GM12878 (cell line): ENCODE data around the gene CAPZB. TPM values are rescaled to one million over a fixed set of nuclear protein-coding genes. Genes with fewer than 3 reads are reported as not detected.

Source experiments
- ATAC-seq: fragments of 200-7000 bp; cut with Tn5 transposase; 3 replicates; pipeline ENCODE4 v1.9.1; 2020; ENCODE audit warnings: mild to moderate bottlenecking, moderate library complexity
- BruUV-seq: library from RNA; stranded (reverse); fragments of 400-500 nt; replicated peaks from 2 replicates; lab custom pipeline; 2021; lab: Mats Ljungman, UMichigan
- CTCF ChIA-PET: fragments of 300-600 bp; sonication (Branson Sonifier 250); formaldehyde crosslinking; extraction: SDS; loops from one replicate; lab custom pipeline; 2021; ENCODE audit warnings: inconsistent platforms; lab: Yijun Ruan, JAX
- POLR2A ChIA-PET: fragments of 350-600 bp; formaldehyde crosslinking; extraction: SDS; loops from one replicate; lab custom pipeline; 2021; ENCODE audit warnings: inconsistent platforms; lab: Charles Lee
- RAD21 ChIA-PET: fragments of 300-600 bp; sonication (Branson Sonifier 250); formaldehyde crosslinking; loops from one replicate; lab custom pipeline; 2023; ENCODE audit warnings: antibody characterized with exemption; ENCODE audit not compliant: unreplicated experiment; lab: Charles Lee
- SMC1A ChIA-PET: fragments of 300-600 bp; sonication (Branson Sonifier 250); formaldehyde crosslinking; loops from one replicate; lab custom pipeline; 2023; ENCODE audit not compliant: unreplicated experiment, uncharacterized antibody; lab: Charles Lee
- DNase-seq: peaks from one replicate; pipeline ENCODE4 v3.0.0-alpha.2; 2011; ENCODE audit warnings: low read depth, low spot score
- FAIRE-seq: peaks from 3 replicates; lab custom pipeline; 2011; peaks lifted over from hg19 to GRCh38; lab: Jason Lieb, UNC
- H2AFZ ChIP-seq: 2 replicates; pipeline ENCODE4 v1.6.0; 2011; ENCODE audit warnings: low read depth, low read length, control low read depth; ENCODE audit not compliant: control insufficient read depth
- H3K27ac ChIP-seq: 2 replicates; pipeline ENCODE4 v1.5.1; 2011; ENCODE audit warnings: control low read depth; ENCODE audit not compliant: control insufficient read depth, insufficient read depth
- H3K27me3 ChIP-seq, 2 experiments: replicated peaks in 1 of 2; 2 replicates each; pipeline versions ENCODE4 v1.6.0 to v1.6.1; 2011; ENCODE audit warnings: low read length in 1 of 2; ENCODE audit not compliant: control insufficient read depth in 2 of 2, insufficient read depth in 2 of 2
- H3K36me3 ChIP-seq, 2 experiments: 2 replicates each; pipeline ENCODE4 v1.5.1; 2011; ENCODE audit warnings: low read length in 1 of 2; ENCODE audit not compliant: control insufficient read depth in 2 of 2, insufficient read depth in 2 of 2
- H3K4me1 ChIP-seq: 2 replicates; pipeline ENCODE4 v1.6.1; 2011; ENCODE audit warnings: mild to moderate bottlenecking, low read length, moderate library complexity, mixed read lengths; ENCODE audit not compliant: control insufficient read depth, insufficient read depth
- H3K4me2 ChIP-seq: 2 replicates; pipeline ENCODE4 v1.6.0; 2011; ENCODE audit warnings: control low read depth; ENCODE audit not compliant: control insufficient read depth, insufficient read depth
- H3K4me3 ChIP-seq: fragments of 200-600 bp; sonication (generic); 2 replicates; pipeline ENCODE4 v1.5.1; 2016
- H3K79me2 ChIP-seq: 2 replicates; pipeline ENCODE4 v1.6.0; 2011; ENCODE audit warnings: low read length; ENCODE audit not compliant: control insufficient read depth, insufficient read depth
- H3K9ac ChIP-seq: 2 replicates; pipeline ENCODE4 v1.8.0; 2011; ENCODE audit warnings: low read length, control low read depth, mixed read lengths; ENCODE audit not compliant: control insufficient read depth, insufficient read depth
- H3K9me3 ChIP-seq: replicated peaks from 3 replicates; pipeline ENCODE4 v1.5.1; 2011; ENCODE audit warnings: mild to moderate bottlenecking, low read length; ENCODE audit not compliant: control insufficient read depth, insufficient read depth
- H4K20me1 ChIP-seq: 2 replicates; pipeline ENCODE4 v1.6.0; 2011; ENCODE audit not compliant: control insufficient read depth, insufficient read depth
- BRCA1 ChIP-seq: IDR thresholded peaks from 2 replicates; pipeline ENCODE4 v1.6.1; 2011; ENCODE audit warnings: low read depth, low read length, improper control_type of control experiment
- CHD2 ChIP-seq: IDR thresholded peaks from 2 replicates; pipeline ENCODE4 v1.6.1; 2011; ENCODE audit warnings: low read depth, low read length, improper control_type of control experiment, borderline replicate concordance
- CHD4 ChIP-seq: fragments of 200-600 bp; sonication (generic); IDR thresholded peaks from 2 replicates; pipeline ENCODE4 v1.6.1; 2016; ENCODE audit warnings: mild to moderate bottlenecking
- HCFC1 ChIP-seq: fragments of 150-350 bp; IDR thresholded peaks from 2 replicates; pipeline ENCODE4 v1.6.1; 2014; ENCODE audit warnings: low read length
- IRF3 ChIP-seq: fragments of 450-650 bp; IDR thresholded peaks from 2 replicates; pipeline ENCODE4 v1.6.1; 2014; ENCODE audit warnings: mild to moderate bottlenecking
- KDM1A ChIP-seq: fragments of 200-600 bp; sonication (generic); IDR thresholded peaks from 2 replicates; pipeline ENCODE4 v1.6.1; 2016; ENCODE audit warnings: borderline replicate concordance
- MTA3 ChIP-seq: IDR thresholded peaks from 2 replicates; pipeline ENCODE4 v1.6.1; 2012; ENCODE audit warnings: low read length, inconsistent platforms, borderline replicate concordance
- NBN ChIP-seq: fragments of 450-650 bp; IDR thresholded peaks from 2 replicates; pipeline ENCODE4 v1.6.1; 2016
- NFYA ChIP-seq: IDR thresholded peaks from 2 replicates; pipeline ENCODE4 v1.6.1; 2011; ENCODE audit warnings: low read depth, mild to moderate bottlenecking, low read length, improper control_type of control experiment, borderline replicate concordance
- PBX3 ChIP-seq: IDR thresholded peaks from 2 replicates; pipeline ENCODE4 v1.6.1; 2011; ENCODE audit warnings: mild to moderate bottlenecking, low read depth, low read length, moderate library complexity; ENCODE audit not compliant: insufficient replicate concordance
- PML ChIP-seq: IDR thresholded peaks from 2 replicates; pipeline ENCODE4 v1.6.1; 2012; ENCODE audit warnings: low read length, inconsistent platforms
- SMC3 ChIP-seq: IDR thresholded peaks from 2 replicates; pipeline ENCODE4 v1.6.1; 2011; ENCODE audit warnings: low read length, improper control_type of control experiment, borderline replicate concordance
- TARDBP ChIP-seq: IDR thresholded peaks from 2 replicates; pipeline ENCODE4 v1.6.1; 2016; ENCODE audit warnings: borderline replicate concordance
- TBL1XR1 ChIP-seq: IDR thresholded peaks from 2 replicates; pipeline ENCODE4 v1.6.1; 2012; ENCODE audit warnings: low read depth, low read length, improper control_type of control experiment
- YY1 ChIP-seq: IDR thresholded peaks from 2 replicates; pipeline ENCODE4 v1.6.1; 2011; ENCODE audit warnings: low read depth, mild to moderate bottlenecking, low read length
- ZBED1 ChIP-seq: IDR thresholded peaks from 2 replicates; pipeline ENCODE4 v1.6.1; 2016; ENCODE audit warnings: borderline replicate concordance
- ZNF622 ChIP-seq: fragments of 450-650 bp; IDR thresholded peaks from 2 replicates; pipeline ENCODE4 v1.6.1; 2017; ENCODE audit warnings: mild to moderate bottlenecking, inconsistent platforms
- WGBS: methylation state at CpG from one replicate; pipeline ENCODE4 v1.1.6; 2016; ENCODE audit warnings: low lambda C conversion rate; ENCODE audit not compliant: insufficient replicate concordance, insufficient coverage; ENCODE audit errors: missing lambda C conversion rate; 5-methylcytosine and 5-hydroxymethylcytosine counted together
- in situ Hi-C: fragments of 300-500 bp; cut with MboI; formaldehyde crosslinking; loops from 9 replicates; pipeline ENCODE4 v1.14.3; 2018; ENCODE audit warnings: mixed read lengths
- intact Hi-C: fragments of 100-400 bp; cut with micrococcal nuclease; formaldehyde crosslinking; loops from one replicate; pipeline ENCODE4 v1.14.2; 2022; ENCODE audit not compliant: unreplicated experiment
- polyA plus RNA-seq, 11 experiments: library from polyadenylated mRNA; depleted of rRNA in 4 of 11; unstranded in 6 of 11; stranded (reverse) in 5 of 11; fragments of >200 nt; fragmentation: Nextera tagmentation in 4 of 11; fragmentation: Illumina TruSeq in 1 of 11; extraction: Ambion mirVana in 4 of 11; extraction: Trizol in 1 of 11; gene quantifications; 1 replicate in 1 of 11; 2 replicates in 10 of 11; pipeline versions ENCODE4 v1.2.1 to v1.2.3, GENCODE V29; 2011 to 2016; ENCODE audit warnings: inconsistent platforms in 2 of 11, missing spikeins in 2 of 11, low read depth in 1 of 11
- total RNA-seq, 4 experiments: library from RNA; depleted of rRNA in 3 of 4; stranded (reverse); fragments of >200 nt in 3 of 4; fragmentation: Illumina TruSeq in 1 of 4; extraction: Trizol in 1 of 4; gene quantifications; 2 replicates each; pipeline versions ENCODE4 v1.2.1 to v1.2.3, GENCODE V29; 2013 to 2021

CAPZB gene
- total and polyA plus RNA-seq, 10 of the 15 experiments (the other 5 are each of a cell fraction or from before 2014, with no cell fraction given) = 104 to 454 (median 213) TPM

GRCh38 chr1:19453741-19454201 is 31.6 kb downstream of the CAPZB start:
- no peak for DNase-seq
- peaks cover 46% of the 10 kb centered on the region for H3K4me1 ChIP-seq
- H3K9ac ChIP-seq = no peak overlapping the region; the same call in 1 of the 2 replicates
- ATAC-seq = peak; percentile 42
- no peak overlapping the region for H2AFZ ChIP-seq
- intact Hi-C loops = no loop called here
- SMC1A ChIA-PET = interaction anchor here (0.7 to 2.1 kb wide), 6 partner anchors 15 to 128 kb away, joined by 3 to 6 read pairs (median 4); no protein-coding TSS in a partner anchor
- CTCF ChIA-PET = interaction anchor here (0.9 kb wide), 1 partner anchor 8 kb away, joined by 4 read pairs; no protein-coding TSS in a partner anchor
- RAD21 ChIA-PET = interaction anchor here (0.9 to 1.6 kb wide), 5 partner anchors 10 to 61 kb away, joined by 3 to 6 read pairs (median 3); no protein-coding TSS in a partner anchor
- no peak for FAIRE-seq
- POLR2A ChIA-PET = interaction anchor here (1.9 to 2.2 kb wide), 2 partner anchors 12 to 30 kb away, joined by 4 to 5 read pairs; no protein-coding TSS in a partner anchor
- H3K9me3 ChIP-seq = no peaks in the 10 kb centered on the region
- 21% methylated on average over 3 of the region's 3 CpGs for WGBS
- TF ChIP-seq SMC3 (no peak), PBX3 (no peak), HCFC1 (no peak), TBL1XR1 (no peak), ZBED1 (no peak), YY1 (no peak), KDM1A (no peak), PML (no peak), BRCA1 (no peak), CHD4 (no peak), NBN (no peak), TARDBP (no peak), ZNF622 (no peak), MTA3 (no peak), CHD2 (no peak), NFYA (no peak), IRF3 (no peak)
- no peak overlapping the region for H3K4me3 ChIP-seq
- H3K79me2 ChIP-seq = peaks cover 94% of the 10 kb centered on the region
- peak overlapping the region; percentile 22; the same call in 1 of the 2 replicates for H3K4me2 ChIP-seq
- H3K27me3 ChIP-seq = no peaks in the 10 kb centered on the region
- H3K27ac ChIP-seq = peak overlapping the region; percentile 74; the same call in 1 of the 2 replicates
- H3K36me3 ChIP-seq = peaks cover 6 to 9% of the 10 kb centered on the region in 2 experiments; a peak in 3 of 4 replicates
- peaks cover 22% of the 10 kb centered on the region for H4K20me1 ChIP-seq
- no TSS peak for BruUV-seq
- in situ Hi-C loops = no loop called here
